ENCODE results near the gene GPX7.

GPX7 gene

DNA sequence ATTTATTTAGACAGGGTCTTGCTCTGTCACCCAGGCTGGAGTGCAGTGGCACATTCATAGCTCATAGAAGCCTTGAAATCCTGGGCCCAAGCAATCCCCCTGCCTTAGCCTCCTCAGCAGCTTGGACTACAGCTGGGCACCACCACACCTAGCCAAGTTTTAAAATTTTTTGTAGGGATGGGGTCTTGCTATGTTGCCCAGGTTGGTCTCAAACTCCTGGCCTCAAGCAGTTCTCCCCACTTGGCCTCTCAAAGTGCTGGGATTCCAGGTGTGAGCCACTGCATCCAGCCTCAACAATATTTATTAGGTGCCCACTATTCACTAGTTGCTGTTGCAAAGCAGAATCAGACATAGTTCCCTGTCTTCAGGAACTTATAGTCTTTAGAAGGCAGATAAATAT, 14.1 kb upstream of the GPX7 start:
- DNase-seq (ENCODE audit: low read depth) = no peak

DNA sequence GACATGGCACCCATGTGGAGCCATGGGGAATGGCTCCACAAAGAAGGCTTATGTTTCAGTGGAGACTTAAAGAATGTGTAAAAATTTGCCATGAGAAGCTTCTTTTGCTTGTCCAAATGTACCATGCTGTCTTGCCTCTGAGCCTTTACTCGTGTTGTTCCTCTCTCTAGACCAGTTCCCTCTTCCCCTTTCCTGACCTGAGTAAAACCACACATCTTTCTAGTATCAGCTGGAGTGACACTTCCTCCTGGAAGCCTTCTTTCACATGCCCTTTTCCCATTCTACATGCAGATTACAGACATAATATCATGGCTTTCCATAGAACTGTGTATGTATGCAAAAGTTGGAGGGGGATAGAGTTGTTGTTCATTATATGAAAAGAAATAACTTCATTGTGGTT, 13.6 kb upstream of the GPX7 start:
- DNase-seq (ENCODE audit: low read depth) = no peak

DNA sequence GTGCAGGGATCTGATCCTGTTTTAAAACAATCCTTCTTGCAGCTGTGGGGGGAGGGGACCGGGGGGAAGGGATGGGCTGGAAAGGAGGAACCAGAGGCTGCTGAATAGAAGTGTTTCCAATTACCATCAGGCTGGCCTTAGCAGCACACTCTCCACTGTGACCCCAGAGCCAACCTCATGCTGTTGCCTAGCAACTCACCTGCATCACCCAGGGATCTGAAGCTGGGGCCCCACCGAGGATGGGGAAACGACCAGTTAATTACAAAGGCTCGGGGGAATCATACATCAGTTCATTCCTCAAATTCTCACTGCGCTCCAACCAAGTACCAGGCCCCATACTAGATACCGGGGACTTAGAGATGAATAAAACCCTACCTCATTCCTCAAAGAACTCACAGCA, 11.9 kb upstream of the GPX7 start:
- no peak for DNase-seq (ENCODE audit: low read depth)

DNA sequence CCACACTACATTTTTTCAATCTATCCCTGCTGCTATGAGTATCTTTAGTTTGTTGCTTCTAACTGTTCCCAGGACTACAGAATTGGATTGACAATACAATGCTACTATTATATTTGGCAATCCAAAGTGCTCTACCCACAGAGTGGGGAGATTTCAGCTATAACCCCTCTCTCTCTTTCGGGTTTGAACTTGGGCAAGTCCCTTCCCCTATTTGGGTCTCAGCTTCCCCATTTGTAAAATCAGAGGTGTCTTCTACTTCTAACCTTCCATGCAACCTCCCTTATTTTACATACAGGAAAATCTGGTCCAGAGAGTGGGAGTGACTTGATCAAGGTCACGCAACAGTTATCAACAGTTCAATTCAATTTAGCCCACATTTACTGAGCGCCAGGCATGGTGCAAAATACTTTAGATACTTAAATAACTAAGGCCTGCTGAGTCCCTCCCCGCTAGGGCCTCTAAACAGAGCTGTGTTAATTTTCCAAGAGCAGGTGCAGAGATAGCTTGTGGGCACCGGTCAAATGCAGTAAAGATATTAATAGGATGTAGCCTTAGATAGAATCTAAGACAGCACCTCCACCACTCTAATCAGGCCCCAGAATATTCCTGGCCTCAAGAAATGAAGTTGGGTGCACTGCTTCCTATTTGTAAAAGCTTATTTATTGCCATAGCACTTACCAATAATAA, 9.4 kb upstream of the GPX7 start:
- no peak for DNase-seq (ENCODE audit: low read depth)

DNA sequence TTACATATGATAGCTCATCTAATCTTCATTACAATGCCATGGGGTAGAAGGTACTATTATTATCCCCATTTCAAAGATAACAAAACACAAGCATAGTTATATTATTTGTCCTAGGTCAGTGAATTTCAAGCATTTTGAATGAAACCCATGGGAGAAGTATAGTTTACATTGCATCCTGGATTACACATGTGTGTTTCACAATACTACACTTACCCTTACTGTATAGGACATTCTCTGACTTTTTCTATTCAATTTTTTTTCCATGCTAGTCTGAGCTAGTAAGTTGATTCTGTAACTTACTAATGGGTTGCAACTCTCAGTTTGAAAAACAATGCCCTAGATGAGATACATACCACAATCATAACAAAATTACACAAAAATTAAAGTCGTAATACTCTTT, 8.7 kb upstream of the GPX7 start:
- DNase-seq (ENCODE audit: low read depth) = no peak

DNA sequence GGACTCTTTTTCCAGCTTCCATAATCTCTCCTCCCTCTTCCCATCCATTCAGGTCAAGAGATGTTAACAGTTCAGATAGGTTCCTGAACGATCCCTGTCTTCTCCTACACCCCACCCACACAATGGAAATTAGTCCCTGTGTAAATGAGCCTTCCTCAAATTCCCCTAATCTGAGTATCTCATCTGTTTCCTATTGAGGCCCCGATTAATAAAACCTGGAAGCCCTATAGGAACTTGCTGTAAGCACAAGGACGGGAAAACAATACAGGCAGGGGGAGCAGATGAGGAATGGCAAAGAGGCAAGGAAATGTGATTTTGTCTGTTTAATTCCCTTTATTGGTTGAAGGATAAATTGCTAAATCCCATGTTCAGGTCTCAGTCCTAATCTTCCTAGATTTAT, 7.1 kb upstream of the GPX7 start:
- DNase-seq (ENCODE audit: low read depth) = no peak

DNA sequence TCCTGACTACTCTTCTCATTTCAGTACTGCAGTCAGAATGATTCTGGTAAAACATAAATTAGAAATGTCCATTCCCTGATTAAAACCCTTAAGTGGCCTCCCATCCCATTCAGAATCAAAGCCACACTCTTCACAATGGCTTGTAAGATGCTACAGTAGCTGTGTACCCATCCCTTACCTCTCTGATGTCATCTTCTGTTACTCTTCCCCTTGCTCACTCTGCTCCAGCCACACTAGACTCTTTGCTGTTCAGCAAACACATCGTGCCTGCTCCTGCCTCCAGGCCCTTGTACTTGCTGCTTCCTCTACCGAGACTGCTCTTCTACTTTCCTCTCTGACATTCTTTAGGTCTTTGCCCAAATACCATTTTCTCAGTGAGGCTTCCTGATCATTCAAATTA, 4.3 kb upstream of the GPX7 start:
- no peak for DNase-seq (ENCODE audit: low read depth)

DNA sequence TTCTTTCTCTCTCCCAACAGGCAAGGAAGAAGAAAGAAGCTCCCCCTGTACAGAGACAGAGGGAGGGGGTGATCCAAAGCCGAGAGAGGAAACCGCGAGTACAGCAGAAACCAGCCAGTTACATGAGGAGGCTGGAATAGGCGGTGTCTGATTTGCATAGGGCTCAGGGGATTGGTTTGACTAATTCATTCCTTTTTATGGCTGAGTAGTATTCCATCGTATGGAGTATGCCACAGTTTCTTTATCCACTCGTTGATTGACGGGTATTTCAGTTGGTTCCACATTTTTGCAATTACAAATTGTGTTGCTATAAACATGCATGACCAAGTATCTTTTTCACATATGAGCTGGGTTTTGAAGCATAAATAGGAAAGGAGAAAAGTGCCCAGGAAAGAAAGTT, 3.4 kb upstream of the GPX7 start:
- no peak for DNase-seq (ENCODE audit: low read depth)

DNA sequence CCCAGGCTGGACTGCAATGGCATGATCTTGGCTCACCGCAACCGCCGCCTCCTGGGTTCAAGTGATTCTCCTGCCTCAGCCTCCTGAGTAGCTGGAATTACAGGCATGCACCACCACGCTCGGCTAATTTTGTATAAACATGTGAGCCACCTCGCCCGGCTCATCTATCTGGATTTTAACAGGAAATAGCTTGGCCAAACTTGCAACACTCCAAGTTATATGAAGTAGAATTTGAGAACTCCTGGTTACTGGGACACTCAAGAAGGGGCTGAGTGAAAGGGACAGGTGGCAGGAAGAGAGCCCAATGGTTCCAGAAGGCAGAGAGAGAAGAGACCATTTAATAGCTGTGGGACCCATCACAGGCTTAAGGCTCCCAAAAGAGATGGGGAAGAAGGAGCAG, 2.9 kb upstream of the GPX7 start:
- no peak for DNase-seq (ENCODE audit: low read depth)

DNA sequence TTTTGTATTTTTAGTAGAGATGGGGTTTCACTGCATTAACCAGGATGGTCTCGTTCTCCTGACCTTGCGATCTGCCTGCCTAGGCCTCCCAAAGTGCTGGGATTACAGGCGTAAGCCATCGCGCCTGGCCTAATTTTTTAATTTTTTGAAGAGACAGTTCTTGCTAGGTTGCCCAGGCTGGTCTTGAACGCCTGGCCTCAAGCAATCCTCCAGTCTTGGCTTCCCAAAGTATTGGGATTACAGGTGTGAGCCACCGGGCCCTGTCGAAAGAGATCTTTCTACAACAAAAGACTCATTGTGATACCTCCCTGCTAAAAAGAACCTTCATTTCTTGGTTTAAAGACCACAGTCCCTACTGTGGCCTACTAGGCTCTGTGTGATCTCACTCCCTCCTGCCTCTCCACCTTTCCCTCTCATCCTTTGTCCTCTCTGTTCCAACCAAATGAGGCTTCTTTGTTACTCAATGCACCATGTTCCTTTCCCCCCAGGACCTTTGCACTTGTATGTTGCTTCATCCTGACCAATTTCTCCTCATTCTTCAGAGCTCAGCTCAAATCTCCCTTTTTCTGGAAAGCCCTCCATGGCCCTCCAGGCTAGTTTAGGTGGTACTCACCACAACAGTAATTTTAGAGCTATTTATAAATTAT, 1.5 kb upstream of the GPX7 start:
- DNase-seq (ENCODE audit: low read depth) = no peak

DNA sequence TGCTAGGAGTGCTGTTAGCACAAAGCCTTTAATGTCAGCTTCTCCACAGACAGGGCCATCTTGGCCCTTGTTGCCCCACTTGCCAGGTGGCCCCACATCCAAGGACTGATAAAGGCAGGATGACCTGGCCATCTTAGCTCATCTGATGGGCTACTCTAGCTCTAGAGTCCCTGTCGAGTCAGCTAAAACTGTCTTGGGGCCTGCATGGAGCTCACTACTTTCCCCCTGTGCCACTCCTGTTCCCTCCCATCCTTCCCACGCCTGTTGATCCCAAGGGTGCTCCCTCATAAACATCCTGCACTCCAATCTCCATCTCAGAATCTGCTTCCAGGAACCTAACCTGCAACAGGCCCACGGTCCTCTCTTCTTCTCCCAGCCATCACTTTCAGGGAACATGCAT, 652 bp upstream of the GPX7 start:
- DNase-seq (ENCODE audit: low read depth) = no peak

DNA sequence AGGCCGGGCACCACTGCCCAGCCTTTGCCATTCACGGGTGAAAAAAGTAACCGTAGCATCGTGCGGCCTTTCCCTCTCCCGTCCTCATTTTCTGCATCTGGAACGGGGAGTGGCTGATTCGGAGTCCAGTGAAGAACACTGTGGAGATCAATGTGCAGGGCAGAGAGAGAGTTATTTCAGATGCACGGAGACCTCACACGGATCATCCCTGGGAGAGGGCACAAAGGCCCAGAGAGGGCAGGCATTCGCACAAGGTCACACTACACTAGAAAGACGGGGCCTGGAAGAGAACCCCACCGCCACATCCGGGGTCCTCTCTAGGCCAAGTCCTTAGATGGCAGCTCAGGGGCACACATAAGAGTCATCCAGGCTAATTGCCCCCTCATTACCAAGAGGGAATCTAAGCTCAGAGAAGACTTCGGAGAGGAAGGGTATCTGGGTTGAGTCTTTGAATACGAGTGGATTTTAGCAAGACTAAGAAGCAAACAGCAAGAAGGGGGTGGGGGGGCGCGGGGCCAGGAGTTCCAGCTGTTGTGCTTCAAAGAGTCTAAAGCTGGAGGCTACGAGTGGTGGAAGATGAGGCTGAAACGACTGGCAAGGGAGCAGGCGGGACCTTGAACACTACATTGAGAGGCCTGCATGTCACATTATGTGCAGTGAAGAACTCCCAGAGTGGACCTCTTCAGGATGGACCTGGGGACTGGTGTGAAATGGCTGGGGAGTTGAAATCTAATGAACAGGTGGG, 857 bp downstream of the GPX7 start:
- peak; percentile 13 for DNase-seq (ENCODE audit: low read depth)

DNA sequence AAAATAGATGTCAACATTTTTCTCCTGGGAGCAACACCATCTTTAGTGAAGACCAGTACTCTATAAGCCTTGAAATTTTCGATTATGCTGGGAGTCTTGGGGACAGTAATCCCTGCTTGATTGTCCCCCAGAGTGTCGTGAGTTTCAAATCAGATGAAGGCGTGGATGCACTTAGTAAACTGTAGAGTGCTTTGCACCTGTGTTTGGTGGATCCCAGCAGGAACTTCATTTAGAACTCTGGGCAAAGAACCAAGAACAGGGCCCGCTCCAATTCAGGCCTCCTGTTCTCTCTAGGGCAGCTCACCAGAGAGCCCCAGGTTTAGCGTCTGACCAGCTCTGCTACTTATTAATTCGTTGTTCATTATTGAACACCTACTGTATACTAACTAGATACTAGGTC, 1.5 kb downstream of the GPX7 start:
- no peak for DNase-seq (ENCODE audit: low read depth)

DNA sequence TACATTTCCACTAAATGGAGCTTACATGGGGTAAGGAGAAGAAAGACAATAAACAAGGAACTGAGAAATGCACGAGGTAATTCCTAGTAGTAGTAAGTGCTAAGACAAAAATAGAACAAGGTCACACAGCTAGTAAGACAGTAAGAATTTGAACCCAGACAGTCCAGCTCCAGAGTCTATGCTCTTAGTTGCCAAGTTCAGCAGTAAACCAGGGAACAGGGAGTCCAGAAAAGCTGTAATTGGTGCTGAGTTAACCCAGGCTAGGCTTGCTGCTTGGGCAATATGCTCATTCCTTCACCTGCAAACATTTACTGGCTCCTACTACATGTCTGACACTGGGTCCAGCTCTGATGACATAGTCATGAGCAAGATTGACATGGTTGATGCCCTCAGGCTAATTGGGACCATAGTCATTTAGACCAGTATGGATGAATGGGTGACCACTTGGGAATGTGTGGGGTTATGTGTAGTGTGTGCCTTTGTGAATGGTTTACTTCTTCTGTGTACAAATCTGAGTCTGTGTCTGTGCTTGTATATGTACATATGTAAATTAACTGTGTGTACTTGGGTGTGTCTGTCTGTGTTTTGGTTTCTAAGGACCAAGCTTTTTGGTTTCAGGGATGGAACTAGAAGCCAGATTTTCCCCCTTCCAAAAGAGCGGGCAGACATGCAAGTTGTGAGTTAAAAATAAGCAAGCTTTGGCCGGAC, 2.0 kb downstream of the GPX7 start:
- DNase-seq (ENCODE audit: low read depth) = peak; percentile 16

DNA sequence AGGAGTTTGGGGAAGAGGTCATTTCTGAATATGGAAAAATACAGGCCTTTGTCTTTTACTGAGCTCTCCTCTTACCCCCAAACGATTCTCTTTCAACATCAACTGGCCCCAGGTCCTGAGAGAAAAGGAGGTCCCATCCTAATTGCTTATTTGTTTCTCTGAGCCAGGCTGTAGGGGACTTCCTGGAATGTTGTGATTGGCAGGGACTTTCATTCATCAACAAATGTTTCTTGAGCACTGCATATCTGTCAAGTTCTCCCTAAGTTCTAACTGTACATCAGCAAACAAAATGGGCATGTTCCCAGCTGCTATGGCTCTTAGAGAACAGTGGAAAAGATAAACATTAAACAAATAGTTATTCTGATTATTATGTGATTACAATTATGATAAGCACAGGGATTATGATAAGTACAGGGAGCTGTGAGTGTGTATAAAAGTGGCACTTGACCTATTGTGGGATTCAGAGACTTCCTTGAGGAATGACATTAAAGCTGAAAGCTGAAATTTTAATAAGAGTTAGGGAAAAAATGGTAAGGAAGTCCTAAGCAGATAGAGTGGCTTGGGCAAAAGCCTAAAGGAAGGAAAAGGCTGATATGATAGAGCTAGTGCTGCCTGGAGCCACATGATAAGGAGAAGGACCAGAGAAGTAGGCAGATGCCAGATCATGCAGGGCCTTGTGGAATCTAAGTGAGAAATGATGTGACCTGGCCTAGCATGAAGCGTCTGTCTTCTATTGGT, 11.6 kb downstream of the GPX7 start:
- no peak for DNase-seq (ENCODE audit: low read depth)

DNA sequence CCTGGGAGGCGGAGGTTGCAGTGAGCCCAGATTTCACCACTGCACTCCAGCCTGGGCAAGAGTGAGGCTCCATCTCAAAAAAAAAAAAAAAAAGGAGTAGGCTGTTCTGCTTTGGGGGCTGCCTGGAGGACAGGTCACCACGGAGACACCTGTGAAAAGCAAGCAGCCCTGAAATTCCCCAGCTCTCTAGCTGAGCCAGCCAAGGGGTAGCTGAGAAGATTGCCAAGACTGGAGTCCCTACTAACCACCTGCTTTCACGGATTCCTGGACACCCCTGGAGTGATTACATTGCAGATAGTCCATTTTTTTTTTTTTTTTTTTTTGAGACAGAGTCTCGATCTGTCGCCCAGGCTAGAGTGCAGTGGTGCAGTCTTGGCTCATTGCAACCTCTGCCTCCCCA, 12.5 kb downstream of the GPX7 start:
- DNase-seq (ENCODE audit: low read depth) = no peak

DNA sequence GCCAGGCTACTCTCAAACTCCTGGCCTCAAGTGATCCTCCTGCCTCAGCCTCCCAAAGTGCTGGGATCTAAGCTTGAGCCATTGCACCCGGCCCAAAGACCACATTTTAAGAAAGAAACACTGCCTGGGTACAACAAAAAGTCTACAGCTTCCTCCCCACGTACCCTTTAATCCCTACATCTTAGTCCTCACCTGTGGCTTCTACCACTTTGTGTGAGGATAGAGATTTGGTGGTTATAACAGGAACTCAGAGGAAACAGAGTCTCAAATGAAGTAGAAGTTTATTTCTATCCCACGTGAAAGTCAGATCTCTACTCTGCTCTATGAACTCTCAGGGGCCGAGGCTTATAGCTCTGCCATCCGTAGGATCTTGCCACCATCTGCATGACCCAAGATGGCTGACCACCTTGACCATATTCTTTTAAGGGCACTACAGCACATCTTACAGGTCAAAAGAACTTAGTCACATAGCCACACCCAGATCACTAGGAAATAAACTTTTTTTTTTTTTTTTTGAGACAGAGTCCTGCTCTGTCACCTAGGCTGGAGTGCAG, 13.4 kb downstream of the GPX7 start:
- DNase-seq (ENCODE audit: low read depth) = no peak

DNA sequence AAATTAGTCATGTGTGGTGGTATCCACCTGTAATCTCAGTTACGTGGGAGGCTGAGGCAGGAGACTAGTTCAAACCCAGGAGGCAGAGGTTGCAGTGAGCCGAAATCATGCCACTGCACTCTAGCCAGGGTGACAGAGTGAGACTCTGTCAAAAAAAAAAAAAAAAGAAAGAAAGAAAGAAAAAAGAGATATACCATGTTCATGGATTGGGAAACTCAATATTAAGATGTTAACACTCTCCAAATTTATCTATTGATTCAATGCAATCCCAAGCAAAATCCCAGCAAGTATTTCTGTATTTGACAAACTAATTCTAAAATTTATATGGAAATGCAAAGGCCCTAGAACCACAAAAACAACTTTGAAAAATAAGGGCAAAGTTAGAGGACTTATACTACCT, 19.8 kb downstream of the GPX7 start:
- no peak for DNase-seq (ENCODE audit: low read depth)

DNA sequence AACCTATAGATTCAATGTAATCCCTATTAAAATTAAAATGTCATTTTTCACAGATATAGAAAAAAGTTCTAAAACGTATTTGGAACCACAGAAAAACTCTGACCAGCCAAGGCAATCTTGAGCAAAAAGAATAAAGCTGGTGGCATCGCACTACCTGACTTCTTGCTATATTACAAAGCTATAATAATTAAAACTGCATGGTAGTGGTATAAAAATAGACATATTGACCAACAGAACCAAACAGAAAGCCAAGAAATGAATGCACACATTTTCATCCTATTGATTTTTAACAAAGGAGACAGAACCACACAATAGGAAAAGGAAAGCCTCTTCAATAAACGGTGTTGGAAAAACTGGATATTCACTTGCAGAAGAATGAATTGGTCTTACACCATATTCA, 21.6 kb downstream of the GPX7 start:
- DNase-seq (ENCODE audit: low read depth) = no peak

DNA sequence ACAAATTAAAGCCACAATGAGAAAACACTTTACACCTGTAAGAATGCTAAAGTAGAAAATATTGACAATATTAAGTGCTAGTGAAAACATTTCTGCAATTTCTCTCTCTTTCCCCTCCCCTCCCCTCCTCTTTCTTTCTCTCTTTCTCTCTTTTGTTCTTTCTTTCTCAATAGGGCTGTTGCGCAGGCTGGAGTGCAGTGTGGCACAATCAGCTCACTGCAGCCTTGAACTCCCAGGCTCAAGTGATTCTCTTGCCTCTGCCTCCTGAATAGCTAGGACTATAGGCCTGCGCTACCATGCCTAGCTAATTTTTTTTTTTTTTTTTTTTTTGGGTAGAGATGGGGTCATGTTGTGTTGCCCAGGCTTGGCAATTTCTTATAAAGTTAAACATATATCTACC, 24.9 kb downstream of the GPX7 start:
- DNase-seq (ENCODE audit: low read depth) = no peak

DNA sequence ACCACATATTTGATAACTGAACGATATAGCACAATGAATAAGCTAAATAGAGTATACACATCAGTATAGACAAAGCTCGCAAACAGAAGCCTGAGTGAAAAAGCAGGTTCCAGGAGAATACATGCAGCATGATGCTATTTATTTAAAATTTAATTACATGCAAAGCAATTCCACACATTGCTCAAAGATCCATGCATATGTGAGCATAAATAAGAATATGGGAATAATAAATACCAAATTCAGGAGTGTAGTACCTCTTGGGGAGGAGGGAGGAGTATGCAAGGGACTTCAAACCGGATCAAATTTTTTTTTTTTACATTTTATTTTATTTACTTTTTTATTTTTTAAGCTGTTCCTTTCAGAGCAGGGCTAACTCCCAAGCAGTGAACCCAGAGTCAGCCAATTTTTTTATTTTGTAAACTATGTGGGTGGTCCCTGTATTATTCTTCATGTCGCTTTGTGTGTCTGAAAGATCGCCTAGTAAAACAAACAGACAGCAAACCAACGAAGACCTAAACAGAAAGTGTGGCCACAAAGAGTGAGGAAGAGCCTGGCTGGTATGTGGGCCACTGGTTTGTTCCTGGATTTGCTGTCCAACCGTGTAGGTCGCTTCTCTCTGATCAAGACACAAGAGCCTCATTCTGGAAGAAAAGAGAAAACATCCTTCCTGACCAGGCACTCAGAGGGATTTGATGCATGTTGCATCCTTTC, 26.6 kb downstream of the GPX7 start:
- no peak for DNase-seq (ENCODE audit: low read depth)
